GM21381 (cell line): ENCODE results near the gene CISH.

Experiments used
- ATAC-seq: cut with Tn5 transposase; IDR thresholded peaks from one replicate; pipeline ENCODE4 v1.9.1; 2021; ENCODE audit warnings: mild to moderate bottlenecking, moderate library complexity; ENCODE audit not compliant: unreplicated experiment

Gene CISH

GRCh38 chr3:50573566-50574443, 37.8 kb downstream of the CISH start:
- no peak for ATAC-seq

DNA sequence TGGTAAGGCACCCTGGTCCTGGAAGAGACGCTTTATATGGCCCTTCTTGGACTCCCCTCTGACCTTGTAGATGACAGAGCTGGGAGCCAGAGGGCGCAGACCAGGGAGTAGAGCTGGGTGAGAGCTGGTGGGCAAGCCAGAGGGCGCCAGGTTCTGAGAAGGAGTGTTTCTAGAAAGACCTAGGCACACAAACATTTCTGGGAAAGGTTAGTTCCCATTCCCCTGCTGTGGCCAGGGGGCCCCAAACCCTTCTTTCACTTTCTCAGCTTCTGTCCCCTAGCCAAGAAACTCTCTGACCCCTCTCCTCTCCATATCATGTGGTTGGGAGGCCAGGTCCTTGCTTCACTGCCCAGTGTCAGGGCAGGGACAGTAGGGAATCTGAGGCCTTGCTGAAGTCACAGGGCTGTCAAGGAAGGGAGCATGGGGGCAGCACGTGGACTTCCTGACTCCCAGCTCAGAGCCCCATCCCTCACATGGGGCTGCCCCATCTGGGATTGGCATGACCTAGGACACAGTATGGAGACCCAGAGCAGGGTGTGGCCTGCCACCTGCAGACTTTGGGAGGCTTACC, 38.7 kb downstream of the CISH start:
- ATAC-seq: no peak

- no peak for ATAC-seq
These were observed 39.4 kb downstream of the CISH start for GRCh38 chr3:50572158-50572557.

GRCh38 chr3:50571486-50571885, 40.1 kb downstream of the CISH start:
- no peak for ATAC-seq

- ATAC-seq: no peak
These were observed 40.9 kb downstream of the CISH start for GRCh38 chr3:50570508-50571279.

DNA sequence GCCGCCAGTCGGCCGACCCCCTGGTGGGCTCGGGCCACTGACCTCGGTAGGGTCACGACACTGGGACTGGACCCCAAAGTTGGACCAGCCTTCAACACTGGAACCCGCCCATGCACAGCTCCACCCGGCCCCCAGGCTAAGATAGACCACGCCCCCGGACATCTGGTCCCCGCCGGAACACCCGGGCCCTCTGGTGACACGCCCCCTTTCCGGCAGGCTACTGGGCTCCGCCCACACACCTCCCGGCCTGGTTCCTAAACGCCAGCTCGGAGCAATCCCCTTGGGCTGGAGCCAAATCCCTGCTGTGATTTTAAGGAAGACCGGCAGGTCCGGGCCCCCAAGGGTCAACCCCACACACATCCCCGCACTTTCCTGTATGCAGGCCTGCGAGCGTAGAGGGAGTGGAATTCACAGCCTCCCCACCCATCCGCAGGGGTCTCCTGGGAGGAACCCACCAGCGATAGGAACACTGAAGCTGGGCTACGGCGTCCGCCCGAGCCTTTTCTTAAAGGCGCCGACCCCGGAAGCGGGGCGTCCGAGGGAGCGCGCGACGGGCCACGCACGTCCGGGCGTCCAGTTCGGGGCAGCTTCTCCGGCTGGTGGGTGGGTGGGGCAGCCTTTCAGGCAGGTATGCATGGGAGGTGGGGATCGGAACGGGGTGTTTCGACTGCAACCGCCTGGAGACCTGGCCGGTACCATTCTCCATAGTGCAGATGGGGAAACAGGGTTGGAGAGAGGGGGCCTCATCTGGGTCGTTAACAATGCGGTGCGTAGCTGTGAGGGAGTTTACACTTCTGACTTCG, 42.4 kb downstream of the CISH start, which contains the start of gene HEMK1:
Gene HEMK1, plus strand, starts transcription at position 576 of the 803 bp plus-strand sequence. CDS start 1,583 bp downstream, outside the sequence.
- peak; percentile 60 for ATAC-seq

- peak; percentile 79 for ATAC-seq
These were observed 44.0 kb downstream of the CISH start, which contains the start of gene C3orf18 for GRCh38 chr3:50567386-50568167. C3orf18 (minus strand) TSS chr3:50567747; CDS start chr3:50565699, 2,048 bp downstream.

- no peak for ATAC-seq
These were observed 44.6 kb downstream of the CISH start for GRCh38 chr3:50567011-50567385.

- no peak for ATAC-seq
These were observed 47.3 kb downstream of the CISH start for GRCh38 chr3:50564321-50564720.

GRCh38 chr3:50563867-50564266, 47.7 kb downstream of the CISH start:
- no peak for ATAC-seq

- no peak for ATAC-seq
These were observed 48.7 kb downstream of the CISH start for GRCh38 chr3:50562861-50563260.

GRCh38 chr3:50559702-50560101, 51.9 kb downstream of the CISH start:
- no peak for ATAC-seq

- no peak for ATAC-seq
These were observed 53.7 kb downstream of the CISH start for GRCh38 chr3:50557915-50558314.

DNA sequence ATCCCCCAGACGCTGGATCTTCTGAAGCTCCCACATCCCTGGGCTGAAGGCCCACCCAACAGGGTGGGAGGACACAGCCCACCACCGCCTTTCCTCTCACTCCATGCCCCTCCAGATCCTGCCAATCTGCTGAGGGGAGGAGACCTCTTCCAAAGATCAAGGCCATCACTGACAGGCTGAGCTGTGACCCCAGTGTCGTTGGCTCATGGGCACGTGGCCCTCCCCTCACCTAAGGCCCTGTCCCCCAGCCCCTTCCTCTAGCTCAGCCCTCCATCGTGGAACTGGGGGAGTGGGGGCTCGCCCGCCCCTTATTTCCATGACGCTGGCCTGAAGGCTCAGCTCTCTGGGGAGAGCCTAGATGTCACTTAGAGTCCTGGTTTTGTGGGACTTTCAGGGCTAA, 54.5 kb downstream of the CISH start:
- no peak for ATAC-seq
